IMR-90 (cell line): ENCODE measurements around the gene ROR2.

Experiments used
- CHD1 ChIP-seq: IDR thresholded peaks from 2 replicates; pipeline ENCODE4 v1.6.1; 2012; ENCODE audit warnings: low read depth, low read length, improper control_type of control experiment
- CTCF ChIP-seq: conservative IDR thresholded peaks from 2 replicates; pipeline ENCODE4 v1.5.1; 2012; ENCODE audit warnings: mild to moderate bottlenecking, low read depth, low read length, improper control_type of control experiment
- MAZ ChIP-seq: IDR thresholded peaks from 2 replicates; pipeline ENCODE4 v1.6.1; 2012; ENCODE audit warnings: low read depth, mild to moderate bottlenecking, low read length, improper control_type of control experiment, moderate library complexity, borderline replicate concordance
- MXI1 ChIP-seq: IDR thresholded peaks from 2 replicates; pipeline ENCODE4 v1.6.1; 2012; ENCODE audit warnings: low read depth, mild to moderate bottlenecking, low read length, moderate library complexity, borderline replicate concordance
- POLR2A ChIP-seq: IDR thresholded peaks from 2 replicates; pipeline ENCODE4 v1.6.1; 2012; ENCODE audit warnings: mild to moderate bottlenecking, low read depth, low read length
- RCOR1 ChIP-seq: IDR thresholded peaks from 2 replicates; pipeline ENCODE4 v1.6.1; 2012; ENCODE audit warnings: mild to moderate bottlenecking, low read length, improper control_type of control experiment; ENCODE audit not compliant: insufficient replicate concordance
- SMC3 ChIP-seq: fragments of 150-350 bp; IDR thresholded peaks from 2 replicates; pipeline ENCODE4 v1.6.1; 2016; ENCODE audit warnings: low read depth, mild to moderate bottlenecking, antibody characterized with exemption, low read length, moderate library complexity

- TF ChIP-seq CTCF (no peak), CHD1 (no peak), POLR2A (no peak), MAZ (no peak), MXI1 (no peak), RCOR1 (no peak), SMC3 (no peak)
Measured at GRCh38 chr9:91603932-91604331, 346.1 kb downstream of the ROR2 start.
